BJ (cell line): ENCODE measurements around the gene KRABD2.

Source experiments
- CTCF ChIA-PET: fragments of 350-600 bp; formaldehyde crosslinking; extraction: SDS; loops from one replicate; lab custom pipeline; 2021; ENCODE audit warnings: antibody characterized with exemption, inconsistent platforms; lab: Yijun Ruan, JAX
- POLR2A ChIA-PET: fragments of 300-600 bp; sonication (Branson Sonifier 250); formaldehyde crosslinking; extraction: SDS; loops from one replicate; lab custom pipeline; 2021; ENCODE audit warnings: antibody characterized with exemption; lab: Charles Lee
- DNase-seq: peaks from one replicate; pipeline ENCODE4 v3.0.0-alpha.2; 2011; ENCODE audit warnings: low read depth
- H3K27me3 ChIP-seq: 2 replicates; pipeline ENCODE4 v1.6.0; 2011; ENCODE audit warnings: low read length; ENCODE audit not compliant: control insufficient read depth, insufficient read depth
- H3K36me3 ChIP-seq: 2 replicates; pipeline ENCODE4 v1.5.1; 2011; ENCODE audit warnings: low read length; ENCODE audit not compliant: control insufficient read depth, insufficient read depth
- H3K4me3 ChIP-seq: 2 replicates; pipeline ENCODE4 v1.5.1; 2011; ENCODE audit warnings: low read depth, mild to moderate bottlenecking, control low read depth, low read length
- CTCF ChIP-seq: IDR thresholded peaks from 2 replicates; pipeline ENCODE4 v1.5.1; 2011; ENCODE audit warnings: low read depth, mild to moderate bottlenecking, control low read depth, inconsistent platforms, low read length, moderate library complexity; ENCODE audit not compliant: insufficient read depth

Gene KRABD2

DNA sequence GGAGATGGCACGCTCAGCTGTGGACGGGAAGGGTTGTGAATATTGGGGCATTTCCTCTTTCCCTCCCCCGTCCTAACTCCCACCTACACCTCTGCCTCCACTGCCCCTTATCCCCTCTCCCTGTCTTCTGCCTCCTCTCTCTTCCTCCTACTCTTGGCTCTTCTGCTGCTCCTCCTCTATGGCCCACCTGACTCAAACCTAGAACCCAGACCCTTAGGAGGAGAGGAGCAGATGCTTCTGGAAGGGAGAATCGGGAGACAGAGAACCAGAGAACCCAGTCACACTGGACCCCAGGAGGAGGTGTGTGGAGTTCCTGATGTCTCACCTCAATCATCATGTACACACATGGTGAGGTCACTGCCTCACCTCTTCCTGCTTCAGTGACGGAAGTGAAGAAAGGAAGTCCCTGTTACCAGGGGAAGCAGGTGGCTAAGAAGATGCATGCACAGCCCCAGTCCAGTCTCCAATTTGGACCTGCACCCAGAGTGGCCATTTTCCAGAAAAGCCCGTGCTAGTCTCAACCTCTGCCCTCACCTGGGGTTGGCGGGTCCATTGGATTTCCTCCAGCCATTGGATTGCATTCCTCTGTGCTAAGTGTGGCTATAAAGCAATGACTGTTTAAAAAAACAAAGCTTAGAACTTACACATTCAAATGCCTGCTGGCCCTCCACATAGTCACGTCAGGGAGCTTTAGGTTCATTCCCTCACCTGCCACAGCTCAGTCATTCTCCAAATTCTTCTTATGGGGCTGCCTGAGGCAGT lies 17.1 kb upstream of the KRABD2 start:
- ChIA-PET POLR2A (interaction anchor here (0.6 kb wide), 1 partner anchor 1169 kb away, joined by 4 read pairs; no protein-coding TSS in a partner anchor), CTCF (interaction anchor here (0.6 to 4.7 kb wide), 4 partner anchors 10 to 392 kb away, joined by 3 to 22 read pairs (median 7); no protein-coding TSS in a partner anchor)
- H3K4me3 ChIP-seq, result no peak overlapping the region
- peaks cover 9% of the 10 kb centered on the region for H3K27me3 ChIP-seq
- no peak for TF ChIP-seq CTCF
- no peak for DNase-seq
- no peaks in the 10 kb centered on the region for H3K36me3 ChIP-seq

- Histone ChIP-seq H3K27me3 (peaks cover 9% of the 10 kb centered on the region), H3K36me3 (no peaks in the 10 kb centered on the region), H3K4me3 (no peak overlapping the region)
- CTCF ChIA-PET, result interaction anchor here (3.4 to 4.7 kb wide), 2 partner anchors 9 to 17 kb away, joined by 10 to 22 read pairs; no protein-coding TSS in a partner anchor
- POLR2A ChIA-PET, result no interaction called here
- no peak for TF ChIP-seq CTCF
- no peak for DNase-seq
These were observed 16.4 kb upstream of the KRABD2 start for GRCh38 chr17:8392674-8393469.

DNA sequence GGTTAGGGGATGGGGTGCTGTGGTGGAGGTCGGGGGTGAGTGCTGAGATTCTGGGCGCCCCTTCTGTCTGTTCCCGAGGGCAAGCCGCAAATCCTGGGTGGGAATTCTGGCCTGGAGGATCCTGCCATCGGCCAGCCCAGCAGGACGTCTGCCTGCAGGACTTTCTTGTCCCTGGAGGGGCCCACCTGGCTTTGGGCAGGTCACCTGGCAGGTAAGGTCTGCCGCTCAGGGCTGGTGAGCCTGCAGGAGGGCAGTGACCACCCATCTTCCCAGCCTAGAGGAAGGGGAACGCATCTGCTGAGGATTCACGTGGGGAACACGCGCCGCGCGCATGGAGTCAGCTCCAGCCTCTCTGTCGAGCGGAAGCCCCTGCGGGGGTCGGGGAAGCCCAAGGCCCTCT lies 15.8 kb upstream of the KRABD2 start:
- TF ChIP-seq CTCF, result no peak
- H3K36me3 ChIP-seq, result no peaks in the 10 kb centered on the region
- DNase-seq, result no peak
- H3K4me3 ChIP-seq, result no peak overlapping the region
- ChIA-PET CTCF (interaction anchor here (1.0 to 4.7 kb wide), 3 partner anchors 9 to 354 kb away, joined by 3 to 22 read pairs (median 10); no protein-coding TSS in a partner anchor), POLR2A (no interaction called here)
- H3K27me3 ChIP-seq, result peaks cover 4% of the 10 kb centered on the region

DNA sequence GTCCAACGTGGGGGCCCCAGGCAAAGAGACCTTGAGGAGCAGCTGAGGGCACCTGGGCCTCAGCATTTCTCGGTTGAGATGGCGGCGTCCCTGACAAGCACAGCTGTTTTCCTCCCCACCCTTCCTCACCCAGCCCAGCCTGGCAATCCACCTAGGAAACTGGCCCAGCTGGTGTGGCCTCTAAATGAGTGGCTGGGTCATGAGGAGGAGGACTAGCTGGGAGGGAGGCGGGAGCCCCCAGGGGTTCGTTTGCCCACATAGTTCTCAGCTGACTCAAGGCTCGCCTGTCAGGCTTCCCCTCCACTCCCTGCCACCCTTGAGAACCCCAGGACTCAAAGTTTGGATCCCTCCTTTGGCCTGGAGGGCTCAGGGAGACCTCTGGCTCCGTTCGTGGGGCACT lies 15.2 kb upstream of the KRABD2 start:
- H3K27me3 ChIP-seq, result peaks cover 4% of the 10 kb centered on the region
- no peak overlapping the region for H3K4me3 ChIP-seq
- ChIA-PET CTCF (interaction anchor here (1.0 to 4.7 kb wide), 3 partner anchors 8 to 355 kb away, joined by 3 to 22 read pairs (median 10); no protein-coding TSS in a partner anchor), POLR2A (no interaction called here)
- no peak for TF ChIP-seq CTCF
- no peaks in the 10 kb centered on the region for H3K36me3 ChIP-seq
- no peak for DNase-seq
